HPDE6-E6E7 (cell line): Measurements from ENCODE around the gene VAT1.

Experiments used
- DNase-seq: peaks from one replicate; pipeline ENCODE4 v3.0.0; 2011; ENCODE audit warnings: missing footprints; ENCODE audit errors: extremely low spot score

The VAT1 gene

DNA sequence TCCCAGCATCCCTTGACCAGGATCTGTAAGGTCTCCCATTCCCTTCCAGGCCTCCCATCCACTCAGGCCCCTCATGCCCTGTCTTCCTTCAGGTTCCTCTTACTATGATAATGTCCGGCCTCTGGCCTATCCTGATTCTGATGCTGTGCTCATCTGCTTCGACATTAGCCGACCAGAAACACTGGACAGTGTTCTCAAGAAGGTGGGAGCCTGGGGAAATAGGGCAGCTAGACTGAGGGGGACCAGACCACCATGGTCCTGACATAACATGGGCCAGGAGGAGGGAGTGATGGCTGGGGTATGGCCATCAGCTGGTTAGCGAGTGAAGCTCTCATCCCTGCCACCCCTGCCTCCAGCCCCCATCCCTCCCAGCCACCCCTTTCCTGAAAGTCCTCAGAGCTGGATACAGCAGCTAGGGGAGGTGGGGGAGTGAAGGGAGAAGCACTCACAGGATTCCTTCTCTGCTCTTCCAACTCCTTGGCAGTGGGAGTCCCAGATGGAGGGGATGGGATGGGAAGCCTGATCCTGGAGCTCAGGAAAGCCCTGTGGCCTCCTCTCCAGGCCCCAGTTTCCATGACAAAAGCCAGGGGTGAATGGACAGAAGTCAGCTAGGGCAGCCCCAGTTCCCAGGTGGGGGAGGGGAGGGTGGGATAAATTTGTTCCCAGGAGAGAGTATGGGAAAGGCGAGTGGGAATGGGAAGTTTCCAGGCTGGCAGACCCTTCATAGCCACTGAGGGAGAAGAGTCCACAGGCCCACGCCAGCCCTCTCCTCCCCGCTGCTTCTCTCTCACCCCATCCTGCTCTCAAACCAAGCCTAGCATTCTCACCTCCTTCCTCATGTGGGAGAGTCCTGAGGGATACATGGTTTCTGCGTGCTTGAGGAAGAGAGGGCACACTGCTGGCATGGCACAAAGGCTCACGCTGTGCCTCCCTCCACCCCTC is 5.2 kb upstream of the VAT1 start:
- DNase-seq = no peak

DNA sequence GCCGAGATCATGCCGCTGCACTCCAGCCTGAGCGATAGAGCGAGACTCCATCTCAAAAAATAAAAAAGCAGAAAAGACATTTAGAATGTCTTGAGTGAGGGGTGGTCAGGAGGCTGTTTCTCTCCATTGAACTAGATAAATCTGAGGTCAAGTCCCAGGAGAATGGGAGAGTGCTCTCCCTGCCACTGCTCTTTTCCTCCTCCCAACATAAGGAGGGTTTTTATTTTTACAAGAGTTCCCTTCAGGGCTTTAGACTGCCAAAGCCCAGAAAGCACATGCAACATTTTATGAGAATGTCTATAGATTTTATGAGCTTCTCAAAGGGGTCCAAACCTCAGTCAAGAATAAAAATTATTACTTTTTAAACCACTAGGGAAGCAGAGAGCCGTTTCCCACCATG is 4.4 kb upstream of the VAT1 start:
- no peak for DNase-seq

DNA sequence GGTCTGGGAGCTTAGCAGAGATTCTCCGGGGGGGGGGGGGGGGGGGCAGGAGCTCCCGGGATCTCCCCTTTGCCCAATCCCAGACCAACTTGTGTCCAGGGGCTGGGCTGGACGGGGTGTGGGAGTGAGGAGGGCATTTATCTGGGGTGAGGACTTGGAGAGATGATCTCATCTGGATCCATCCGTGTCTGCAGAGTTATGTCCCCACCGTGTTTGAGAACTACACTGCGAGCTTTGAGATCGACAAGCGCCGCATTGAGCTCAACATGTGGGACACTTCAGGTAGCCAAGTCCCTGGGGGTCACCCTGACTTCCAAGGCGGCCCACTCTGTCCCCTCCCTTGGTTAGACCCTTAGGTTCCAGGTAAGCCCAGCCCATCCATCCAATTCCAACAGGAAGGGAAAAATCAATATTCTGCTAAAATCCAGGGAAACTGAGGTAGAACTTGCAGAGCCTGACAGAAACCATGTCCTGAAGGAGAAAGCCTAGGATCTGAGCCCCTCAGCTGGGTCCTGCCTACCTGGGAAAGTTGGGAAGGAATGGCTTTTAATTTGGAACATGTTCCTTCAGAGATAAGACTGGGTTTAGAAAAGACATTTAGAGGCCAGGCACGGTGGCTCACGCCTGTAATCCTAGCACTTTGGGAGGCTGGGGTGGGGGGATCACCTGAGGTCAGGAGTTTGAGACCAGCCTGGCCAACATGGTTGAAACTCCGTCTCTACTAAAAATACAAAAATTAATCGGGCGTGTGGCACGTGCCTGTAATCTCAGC is 3.8 kb upstream of the VAT1 start:
- no peak for DNase-seq

- no peak for DNase-seq
Measured at GRCh38 chr17:43025290-43025657, 3.1 kb upstream of the VAT1 start.

DNA sequence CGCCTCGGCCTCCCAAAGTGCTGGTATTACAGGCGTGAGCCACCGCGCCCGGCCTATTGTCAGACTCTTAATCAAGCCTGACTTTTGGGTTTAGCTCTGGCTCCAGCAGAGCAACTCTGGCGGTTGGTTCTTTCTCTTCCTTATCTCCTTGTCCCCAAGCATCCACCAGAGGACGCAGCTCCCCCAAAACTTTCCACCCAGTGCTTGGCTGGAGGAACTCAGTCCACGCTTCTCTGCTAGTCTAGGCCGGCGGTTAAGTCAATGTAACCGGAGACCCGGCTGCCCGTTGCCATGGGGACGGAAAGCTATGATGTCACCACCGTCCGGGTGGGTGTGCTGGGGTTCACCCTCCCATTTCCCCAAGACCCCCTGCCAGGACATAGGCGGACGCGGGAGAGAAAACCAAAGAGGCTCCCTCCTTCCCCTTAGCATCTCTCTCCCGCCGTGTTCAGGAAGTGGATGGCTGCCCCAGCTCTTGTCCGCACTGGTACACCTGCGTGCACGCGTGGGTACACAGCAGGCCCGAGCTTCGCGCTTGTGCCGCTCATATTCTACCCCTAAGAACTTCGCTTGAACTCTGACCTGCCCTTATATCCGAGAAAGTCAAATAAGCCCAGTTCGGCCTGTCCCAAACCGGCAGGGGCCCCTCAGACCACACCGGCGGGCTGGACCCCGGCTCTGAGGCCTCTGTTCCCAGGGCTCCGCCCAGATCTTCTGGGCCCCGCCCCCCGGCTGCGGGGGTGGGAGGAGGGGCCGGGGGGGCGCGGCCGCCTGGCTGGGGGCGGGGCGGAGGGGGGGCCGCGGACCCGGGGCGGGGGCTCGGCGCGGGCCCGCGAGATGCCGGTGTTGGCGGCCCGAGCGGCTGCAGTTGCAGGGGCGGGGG is 2.5 kb upstream of the VAT1 start, which contains the start of gene RND2:
Gene RND2 (plus strand): TSS at position 825 of the 883 bp plus-strand sequence. CDS start 117 bp downstream, outside the sequence.
- DNase-seq = peak; percentile 83

- peak; percentile 68 for DNase-seq
Measured at GRCh38 chr17:43020789-43021740, 1.1 kb downstream of the VAT1 start.

GRCh38 chr17:43020030-43020621 is 2.1 kb downstream of the VAT1 start:
- no peak for DNase-seq

DNA sequence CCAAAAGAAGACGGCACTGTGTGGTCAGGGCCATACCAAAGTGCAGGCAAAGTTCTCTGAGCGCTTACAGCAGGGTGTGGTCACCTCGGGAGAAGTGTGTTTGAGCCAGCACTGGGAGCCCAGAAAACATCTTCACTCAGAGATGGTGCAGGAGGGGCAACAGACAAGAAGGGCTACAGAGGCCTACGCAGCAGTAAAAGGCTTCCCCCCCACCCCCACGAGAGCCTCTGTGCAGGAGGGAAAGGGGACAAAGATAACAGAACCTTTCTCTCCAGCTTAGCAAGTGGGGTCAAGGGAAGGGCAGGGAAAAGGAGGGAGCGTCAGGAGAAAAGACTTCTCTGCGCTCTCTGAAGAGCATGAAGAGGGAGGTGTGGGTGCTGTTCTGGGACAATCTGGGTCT is 2.8 kb downstream of the VAT1 start:
- DNase-seq = no peak

GRCh38 chr17:43018932-43019331 is 3.3 kb downstream of the VAT1 start:
- no peak for DNase-seq

DNA sequence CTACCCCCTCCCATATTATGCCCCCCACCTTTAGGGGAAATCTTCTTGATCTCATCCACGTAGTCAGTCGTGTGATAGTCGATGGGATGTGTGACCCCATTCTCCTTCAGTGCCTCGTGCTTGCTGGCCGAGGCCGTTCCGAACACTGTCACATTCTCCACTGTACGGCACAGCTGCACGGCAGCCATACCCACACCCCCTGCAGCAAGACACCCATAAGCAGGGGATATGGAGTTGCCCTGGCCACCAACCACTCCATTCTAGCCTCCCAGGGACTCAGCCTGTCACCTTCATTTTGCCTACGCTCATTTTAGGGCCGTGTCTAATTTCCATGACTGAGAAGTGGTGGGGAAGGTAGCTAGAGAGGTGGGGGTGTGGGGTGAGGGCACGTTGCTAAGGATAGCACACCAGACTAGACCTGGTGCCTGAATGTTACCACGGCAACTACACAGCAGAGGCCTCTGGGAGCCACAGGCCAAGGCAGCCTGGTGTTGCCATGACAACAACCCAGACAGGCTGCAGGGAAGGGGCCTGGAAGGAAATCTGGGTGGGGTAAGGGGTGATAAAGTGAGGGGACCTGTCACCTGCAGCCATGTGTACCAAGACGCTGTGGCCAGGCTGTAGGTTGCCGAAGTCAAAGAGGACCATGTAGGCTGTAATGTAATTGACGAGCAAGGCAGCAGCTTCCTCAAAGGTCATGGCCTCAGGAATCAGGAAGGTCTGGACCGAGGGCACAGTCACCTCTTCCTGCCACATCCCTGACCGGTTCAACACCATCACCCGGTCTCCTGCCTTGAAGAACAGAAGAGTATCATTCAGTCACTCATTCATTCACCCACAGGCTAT is 4.0 kb downstream of the VAT1 start:
- no peak for DNase-seq

DNA sequence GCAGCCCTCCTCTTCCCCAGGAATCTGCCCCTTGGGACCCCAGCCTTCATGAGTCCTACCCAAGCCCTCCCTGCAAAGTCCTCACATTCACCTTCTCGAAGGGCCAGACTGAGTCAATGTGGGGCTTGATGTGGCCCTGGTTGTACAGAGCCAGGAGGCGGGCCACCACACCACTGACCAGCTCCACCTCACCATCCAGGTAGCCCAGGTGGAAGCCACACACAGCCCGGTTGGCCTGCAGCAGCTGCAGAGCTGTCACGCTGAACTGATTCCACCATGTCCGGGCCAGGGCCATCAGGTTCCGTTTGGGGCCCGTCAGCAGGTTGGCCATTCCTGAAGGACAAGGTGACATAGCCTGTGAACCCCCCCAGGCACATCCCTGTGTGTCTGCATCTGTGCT is 6.0 kb downstream of the VAT1 start:
- no peak for DNase-seq

- DNase-seq = no peak
Measured at GRCh38 chr17:43015579-43015978, 6.6 kb downstream of the VAT1 start.

DNA sequence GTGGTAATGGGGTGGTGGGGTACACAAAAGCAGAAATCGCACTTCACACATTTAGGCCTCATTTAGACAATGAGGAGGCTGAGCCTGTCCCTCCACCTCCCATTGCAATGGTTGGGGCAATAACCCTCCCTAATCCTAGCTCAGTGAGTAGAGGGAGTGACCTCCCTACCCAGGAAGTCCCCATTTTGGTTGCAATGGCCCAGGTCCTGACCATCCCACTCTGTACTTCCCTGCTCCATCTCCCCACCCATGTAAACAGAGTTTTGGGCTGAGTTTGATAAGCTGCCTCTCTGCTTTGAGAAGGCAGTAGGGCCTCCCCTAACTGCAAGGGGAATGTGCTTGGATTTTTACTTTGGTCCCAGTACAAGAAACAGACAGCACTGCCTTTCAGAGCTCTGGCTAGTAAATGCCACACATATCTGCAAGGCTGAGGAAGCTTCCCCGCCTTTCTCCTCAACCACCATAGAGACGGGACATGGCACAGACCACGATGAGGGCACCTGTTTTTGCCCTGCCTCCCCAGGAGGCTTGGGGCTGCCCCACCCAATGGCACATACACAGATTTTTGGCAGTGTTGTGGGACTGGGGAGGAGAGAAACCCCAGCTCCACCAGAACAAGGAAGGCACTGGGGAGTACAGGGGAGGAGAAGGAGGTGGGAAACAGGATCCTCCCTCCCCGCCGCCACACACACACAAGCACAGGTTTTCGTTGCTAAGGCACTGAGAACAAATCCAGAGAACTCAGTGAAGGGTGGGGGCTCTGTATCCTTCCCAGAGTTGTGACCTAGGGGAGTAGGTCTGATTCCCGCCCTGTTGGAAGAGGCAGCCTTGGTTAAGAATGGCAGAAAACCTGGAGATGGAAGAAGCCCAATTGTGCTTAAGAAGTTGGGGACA is 7.3 kb downstream of the VAT1 start:
- no peak for DNase-seq

DNA sequence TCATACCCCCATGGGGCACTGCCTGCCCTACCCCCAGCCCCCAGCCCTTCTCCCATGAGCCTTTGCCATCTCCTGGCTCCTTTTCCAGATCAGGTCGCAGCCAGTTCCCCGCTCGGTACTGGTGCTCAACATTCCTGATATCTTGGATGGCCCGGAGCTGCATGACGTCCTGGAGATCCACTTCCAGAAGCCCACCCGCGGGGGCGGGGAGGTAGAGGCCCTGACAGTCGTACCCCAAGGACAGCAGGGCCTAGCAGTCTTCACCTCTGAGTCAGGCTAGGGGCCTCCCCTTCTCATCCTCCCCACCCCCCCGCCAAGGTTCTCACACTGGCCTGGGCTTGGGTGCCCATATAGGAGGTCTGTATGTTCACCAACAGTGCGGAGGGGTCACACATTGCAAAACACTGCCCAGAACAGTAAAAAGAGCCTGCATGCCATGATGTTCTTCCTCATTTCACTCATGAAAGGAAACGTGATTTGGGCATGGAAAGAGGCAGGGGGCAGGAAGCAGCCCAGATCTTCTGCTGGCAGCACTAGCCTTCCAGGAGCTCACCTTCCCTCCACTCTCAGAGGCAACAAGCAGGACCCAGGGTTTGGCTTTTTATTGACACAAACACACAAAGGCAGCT is 8.1 kb downstream of the VAT1 start:
- no peak for DNase-seq

DNA sequence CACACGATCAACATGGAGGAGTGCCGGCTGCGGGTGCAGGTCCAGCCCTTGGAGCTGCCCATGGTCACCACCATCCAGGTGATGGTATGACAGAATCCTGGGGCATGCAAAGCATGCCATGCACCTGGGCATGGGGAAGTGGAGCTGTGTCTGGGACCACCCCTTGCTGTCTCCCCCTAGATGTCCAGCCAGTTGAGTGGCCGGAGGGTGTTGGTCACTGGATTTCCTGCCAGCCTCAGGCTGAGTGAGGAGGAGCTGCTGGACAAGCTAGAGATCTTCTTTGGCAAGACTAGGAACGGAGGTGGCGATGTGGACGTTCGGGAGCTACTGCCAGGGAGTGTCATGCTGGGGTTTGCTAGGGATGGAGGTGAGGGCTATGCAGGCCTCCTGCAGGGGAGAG is 8.9 kb downstream of the VAT1 start:
- no peak for DNase-seq

- DNase-seq = no peak
Measured at GRCh38 chr17:43011728-43012472, 10.3 kb downstream of the VAT1 start.

- no peak for DNase-seq
Measured at GRCh38 chr17:43010667-43011308, 11.4 kb downstream of the VAT1 start.
